ENCODE results near the gene TARS1. TPM values are rescaled to one million over a fixed set of nuclear protein-coding genes. Genes with fewer than 3 reads are reported as not detected.

TARS1 gene
- total and polyA plus RNA-seq, 2 of the 4 experiments (the other 2 are of a cell fraction): 90.8 to 175 TPM

DNA sequence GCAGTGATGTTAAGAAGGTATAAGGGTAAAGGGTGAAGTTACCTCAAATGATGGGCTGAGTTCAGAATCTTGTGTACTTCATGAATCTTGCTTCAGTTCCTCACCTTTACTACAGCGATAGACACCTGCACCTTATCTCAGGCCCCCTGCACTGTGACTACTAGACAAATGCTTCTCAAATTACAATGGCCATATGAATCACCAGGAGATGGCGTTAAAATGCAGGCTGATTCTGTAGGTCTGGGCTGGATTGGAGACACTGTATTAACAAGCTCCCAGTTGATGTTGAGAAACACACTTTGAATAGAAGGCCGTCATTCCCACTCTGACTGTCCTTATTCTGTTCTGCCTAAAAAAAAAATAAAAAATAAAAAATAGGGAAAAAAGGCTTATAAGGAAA, 29.8 kb downstream of the TARS1 start:
- H3K9ac ChIP-seq (ENCODE audit: low read depth, low read length): no peak overlapping the region
- WGBS, 2 experiments (ENCODE audit: extremely low coverage in 2 of 2, insufficient read length in 1 of 2): no CpG with 5 or more reads among the region's 3 CpGs
- H3K27me3 ChIP-seq (ENCODE audit: control insufficient read depth, insufficient read depth, low read length): no peaks in the 10 kb centered on the region
- BruUV-seq (replicated peaks): no TSS peak
- H2BK5ac ChIP-seq (ENCODE audit: low read depth, low read length, poor library complexity, severe bottlenecking): no peak overlapping the region
- no peak overlapping the region for H2BK15ac ChIP-seq (ENCODE audit: low read depth, low read length)
- no peak overlapping the region for H3K14ac ChIP-seq (replicated peaks; ENCODE audit: low read depth, low read length)
- ATAC-seq (ENCODE audit: low read depth) (peak; percentile 68), DNase-seq (peak; percentile 60)
- no peak overlapping the region for H2AK9ac ChIP-seq (replicated peaks; ENCODE audit: low read depth, low read length, poor library complexity)
- intact Hi-C loops (cut with micrococcal nuclease) (loop anchor here (1.0 to 5.0 kb wide), 2 partner anchors 462 to 500 kb away; no protein-coding TSS in a partner anchor), in situ Hi-C loops (cut with MboI; ENCODE audit: low sequenced_read_pairs) (no loop called here), dilution Hi-C loops (cut with HindIII; ENCODE audit: low sequenced_read_pairs, unreplicated experiment) (no loop called here)
- no peak overlapping the region for H3K56ac ChIP-seq (ENCODE audit: extremely low read depth, insufficient read depth, low read length)
- no peak overlapping the region for H3K4me2 ChIP-seq (ENCODE audit: low read depth, low read length)
- no peak overlapping the region for H4K91ac ChIP-seq (ENCODE audit: insufficient read depth, low read depth, low read length)
- H4K20me1 ChIP-seq (ENCODE audit: insufficient read depth, low read length): peaks cover 9% of the 10 kb centered on the region; the same call in 1 of the 2 replicates
- peaks cover 40% of the 10 kb centered on the region for H3K36me3 ChIP-seq (ENCODE audit: control insufficient read depth, insufficient read depth, low read length)
- no peak overlapping the region for H3K27ac ChIP-seq (ENCODE audit: insufficient read depth, low read length)
- H3K79me1 ChIP-seq (ENCODE audit: low read depth in 1 of 2, low read length in 2 of 2): peaks cover 0 to 14% of the 10 kb centered on the region in 2 experiments; a peak in 3 of 4 replicates
- no peaks in the 10 kb centered on the region for H3K9me3 ChIP-seq (ENCODE audit: control insufficient read depth, insufficient read depth, low read length)
- H3K18ac ChIP-seq (ENCODE audit: low read depth, low read length): no peak overlapping the region
- H3K4ac ChIP-seq (ENCODE audit: low read depth, low read length): no peak overlapping the region
- CTCF ChIA-PET: interaction anchor here (0.7 to 1.7 kb wide), 2 partner anchors 365 to 499 kb away, joined by 3 to 6 read pairs; no protein-coding TSS in a partner anchor
- no peak overlapping the region for H3K23ac ChIP-seq (ENCODE audit: low read depth, low read length)
- no peak overlapping the region for H2AFZ ChIP-seq (replicated peaks; ENCODE audit: low read length, poor library complexity)
- H3K9me1 ChIP-seq (ENCODE audit: insufficient read depth, low read length): no peaks in the 10 kb centered on the region
- H2BK120ac ChIP-seq (ENCODE audit: low read depth, low read length): no peak overlapping the region
- TF ChIP-seq RAD21 (IDR thresholded peaks at IDR 0.05; ENCODE audit: low read length) (peak; percentile 60), SMC3 (IDR thresholded peaks at IDR 0.05; ENCODE audit: low read depth, low read length) (peak; percentile 53), MAFK (IDR thresholded peaks at IDR 0.05; ENCODE audit: low read depth, low read length) (no peak)
- TF ChIP-seq, protein P1, sequence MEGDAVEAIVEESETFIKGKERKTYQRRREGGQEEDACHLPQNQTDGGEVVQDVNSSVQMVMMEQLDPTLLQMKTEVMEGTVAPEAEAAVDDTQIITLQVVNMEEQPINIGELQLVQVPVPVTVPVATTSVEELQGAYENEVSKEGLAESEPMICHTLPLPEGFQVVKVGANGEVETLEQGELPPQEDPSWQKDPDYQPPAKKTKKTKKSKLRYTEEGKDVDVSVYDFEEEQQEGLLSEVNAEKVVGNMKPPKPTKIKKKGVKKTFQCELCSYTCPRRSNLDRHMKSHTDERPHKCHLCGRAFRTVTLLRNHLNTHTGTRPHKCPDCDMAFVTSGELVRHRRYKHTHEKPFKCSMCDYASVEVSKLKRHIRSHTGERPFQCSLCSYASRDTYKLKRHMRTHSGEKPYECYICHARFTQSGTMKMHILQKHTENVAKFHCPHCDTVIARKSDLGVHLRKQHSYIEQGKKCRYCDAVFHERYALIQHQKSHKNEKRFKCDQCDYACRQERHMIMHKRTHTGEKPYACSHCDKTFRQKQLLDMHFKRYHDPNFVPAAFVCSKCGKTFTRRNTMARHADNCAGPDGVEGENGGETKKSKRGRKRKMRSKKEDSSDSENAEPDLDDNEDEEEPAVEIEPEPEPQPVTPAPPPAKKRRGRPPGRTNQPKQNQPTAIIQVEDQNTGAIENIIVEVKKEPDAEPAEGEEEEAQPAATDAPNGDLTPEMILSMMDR (conservative IDR thresholded peaks at IDR 0.05; ENCODE audit: low read depth, low read length): peak; percentile 46
- H3K4me1 ChIP-seq (ENCODE audit: control insufficient read depth, insufficient read depth, low read length): no peaks in the 10 kb centered on the region
- H2BK20ac ChIP-seq (ENCODE audit: low read depth, low read length): no peak overlapping the region
- H2AK5ac ChIP-seq (ENCODE audit: low read depth, low read length): no peak overlapping the region
- no peak overlapping the region for H4K5ac ChIP-seq (ENCODE audit: low read depth, low read length)
- POLR2A ChIA-PET (ENCODE audit: unreplicated experiment): no interaction called here
- H4K8ac ChIP-seq (ENCODE audit: low read depth in 2 of 2, low read length in 2 of 2): no peak overlapping the region
- no peak overlapping the region for H3K4me3 ChIP-seq (ENCODE audit: insufficient read depth, low read depth, low read length)

All from IMR-90 (cell line).